Endothelial cell (in vitro differentiated cells): ENCODE data around the gene HMSD. TPM values are rescaled to one million over a fixed set of nuclear protein-coding genes. Genes with fewer than 3 reads are reported as not detected.

Experiments used
- DNase-seq: peaks from one replicate; pipeline ENCODE4 v3.0.0; 2021; ENCODE audit warnings: low spot score
- H3K27ac Mint-ChIP-seq: one replicate; pipeline ENCODE4 v1.8.0; 2021; ENCODE audit warnings: mixed read lengths, inconsistent platforms; ENCODE audit not compliant: unreplicated experiment
- H3K27me3 Mint-ChIP-seq: one replicate; pipeline ENCODE4 v1.8.0; 2021; ENCODE audit warnings: mild to moderate bottlenecking, moderate library complexity, mixed read lengths, inconsistent platforms; ENCODE audit not compliant: unreplicated experiment
- H3K36me3 Mint-ChIP-seq: one replicate; pipeline ENCODE4 v1.8.0; 2021; ENCODE audit warnings: mild to moderate bottlenecking, low read depth, mixed read lengths, inconsistent platforms; ENCODE audit not compliant: unreplicated experiment
- H3K4me1 Mint-ChIP-seq: one replicate; pipeline ENCODE4 v1.8.0; 2021; ENCODE audit warnings: mild to moderate bottlenecking, mixed read lengths, inconsistent platforms; ENCODE audit not compliant: unreplicated experiment
- H3K4me3 Mint-ChIP-seq: one replicate; pipeline ENCODE4 v1.8.0; 2021; ENCODE audit warnings: mild to moderate bottlenecking, mixed read lengths, inconsistent platforms; ENCODE audit not compliant: unreplicated experiment
- H3K9me3 Mint-ChIP-seq: one replicate; pipeline ENCODE4 v1.8.0; 2021; ENCODE audit warnings: mixed read lengths, inconsistent platforms; ENCODE audit not compliant: unreplicated experiment
- CTCF ChIP-seq: fragments of 200-600 bp; sonication (generic); IDR thresholded peaks from one replicate; pipeline ENCODE4 v1.5.0; 2021; ENCODE audit warnings: antibody characterized with exemption; ENCODE audit not compliant: unreplicated experiment
- total RNA-seq: library from RNA; stranded (reverse); fragmentation: NEBNext Ultra II Directional; extraction: Animal tissue kit (Norgen Biotek cat#: 25700); gene quantifications from one replicate; pipeline ENCODE4 v1.2.1, GENCODE V29; 2021; ENCODE audit not compliant: unreplicated experiment

The HMSD gene
- total RNA-seq, 1 donor from 2014 or later: not detected

- H3K36me3 Mint-ChIP-seq: no peaks in the 10 kb centered on the region
- no peak overlapping the region for H3K4me3 Mint-ChIP-seq
- H3K9me3 Mint-ChIP-seq: no peaks in the 10 kb centered on the region
- no peak overlapping the region for H3K27ac Mint-ChIP-seq
- DNase-seq: peak; percentile 38
- H3K4me1 Mint-ChIP-seq: no peaks in the 10 kb centered on the region
- peaks cover 5% of the 10 kb centered on the region for H3K27me3 Mint-ChIP-seq
- TF ChIP-seq CTCF: peak; percentile 33
Observed at GRCh38 chr18:63963615-63964256, 14.6 kb downstream of the HMSD start.

GRCh38 chr18:63964908-63965307, 15.8 kb downstream of the HMSD start:
- Mint-ChIP-seq H3K4me1 (peaks cover 10% of the 10 kb centered on the region), H3K27ac (no peak overlapping the region), H3K36me3 (no peaks in the 10 kb centered on the region), H3K4me3 (no peak overlapping the region), H3K9me3 (no peaks in the 10 kb centered on the region), H3K27me3 (peaks cover 6% of the 10 kb centered on the region)
- no peak for TF ChIP-seq CTCF
- DNase-seq: no peak

GRCh38 chr18:63965716-63966330, 16.7 kb downstream of the HMSD start:
- DNase-seq: no peak
- Mint-ChIP-seq H3K36me3 (no peaks in the 10 kb centered on the region), H3K9me3 (no peaks in the 10 kb centered on the region), H3K4me1 (peaks cover 10% of the 10 kb centered on the region), H3K4me3 (no peak overlapping the region), H3K27ac (no peak overlapping the region), H3K27me3 (peaks cover 7% of the 10 kb centered on the region)
- no peak for TF ChIP-seq CTCF

GRCh38 chr18:63969942-63970808, 21.1 kb downstream of the HMSD start, which contains the start of gene SERPINB8:
SERPINB8 (plus strand) TSS chr18:63970081; CDS start chr18:63978309, 8,228 bp downstream.
- Mint-ChIP-seq H3K27ac (peak within 1 kb of the TSS; percentile 89), H3K4me1 (peaks cover 14% of the 10 kb centered on the region), H3K27me3 (peaks cover 15% of the 10 kb centered on the region)

More at GRCh38 chr18:63969942-63970808, 21.1 kb downstream of the HMSD start, which contains the start of gene SERPINB8:
- TF ChIP-seq CTCF: no peak
- DNase-seq: peak; percentile 84
- no peaks in the 10 kb centered on the region for H3K36me3 Mint-ChIP-seq
- H3K4me3 Mint-ChIP-seq: peak within 1 kb of the TSS; percentile 92
- no peaks in the 10 kb centered on the region for H3K9me3 Mint-ChIP-seq
